IMR-90 (cell line): Measurements from ENCODE around the gene PARVB. TPM values are rescaled to one million over a fixed set of nuclear protein-coding genes. Genes with fewer than 3 reads are reported as not detected.
"Not testable (repeated sequence)": the region's sequence is repeated elsewhere in the genome, so short reads cannot be mapped to it uniquely, and the experiment has no call there.

Experiments
- ATAC-seq: fragments of 200-7000 bp; cut with Tn5 transposase; 2 replicates; pipeline ENCODE4 v1.9.1; 2020; ENCODE audit warnings: low read depth, mild to moderate bottlenecking, moderate library complexity
- BruUV-seq: library from RNA; stranded (reverse); fragments of 400-500 nt; replicated peaks from 2 replicates; lab custom pipeline; 2021; lab: Mats Ljungman, UMichigan
- CTCF ChIA-PET: fragments of 300-600 bp; formaldehyde crosslinking; extraction: SDS; loops from one replicate; lab custom pipeline; 2021; ENCODE audit warnings: antibody characterized with exemption; lab: Yijun Ruan, JAX
- POLR2A ChIA-PET: fragments of 300-600 bp; sonication (Branson Sonifier 250); formaldehyde crosslinking; loops from one replicate; lab custom pipeline; 2022; ENCODE audit warnings: antibody characterized with exemption; ENCODE audit not compliant: unreplicated experiment; lab: Charles Lee
- DNase-seq: peaks from one replicate; pipeline ENCODE4 v3.0.0; 2013
- H2AFZ ChIP-seq: replicated peaks from 2 replicates; pipeline ENCODE3; 2013; ENCODE audit warnings: low read length, mild to moderate bottlenecking; ENCODE audit not compliant: poor library complexity
- H2AK5ac ChIP-seq: 2 replicates; pipeline ENCODE4 v1.6.1; 2013; ENCODE audit warnings: low read depth, low read length, inconsistent platforms
- H2AK9ac ChIP-seq: replicated peaks from 2 replicates; pipeline ENCODE3; 2013; ENCODE audit warnings: mild to moderate bottlenecking, low read depth, low read length, moderate library complexity; ENCODE audit not compliant: poor library complexity
- H2BK120ac ChIP-seq: 2 replicates; pipeline ENCODE4 v1.6.1; 2013; ENCODE audit warnings: low read depth, low read length, inconsistent platforms
- H2BK15ac ChIP-seq: 3 replicates; pipeline ENCODE4 v1.6.1; 2013; ENCODE audit warnings: low read depth, low read length, inconsistent platforms
- H2BK20ac ChIP-seq: 2 replicates; pipeline ENCODE4 v1.6.1; 2013; ENCODE audit warnings: low read depth, mild to moderate bottlenecking, inconsistent platforms, low read length, moderate library complexity
- H2BK5ac ChIP-seq: 2 replicates; pipeline ENCODE4 v1.6.1; 2013; ENCODE audit warnings: mild to moderate bottlenecking, low read depth, low read length, inconsistent platforms; ENCODE audit not compliant: poor library complexity, severe bottlenecking
- H3K14ac ChIP-seq: replicated peaks from 2 replicates; pipeline ENCODE4 v1.6.1; 2013; ENCODE audit warnings: low read depth, low read length, inconsistent platforms
- H3K18ac ChIP-seq: 2 replicates; pipeline ENCODE4 v1.6.1; 2013; ENCODE audit warnings: low read depth, low read length, control low read depth
- H3K23ac ChIP-seq: 2 replicates; pipeline ENCODE4 v1.6.1; 2013; ENCODE audit warnings: low read depth, low read length, inconsistent platforms
- H3K27ac ChIP-seq: 2 replicates; pipeline ENCODE4 v1.5.1; 2013; ENCODE audit warnings: mild to moderate bottlenecking, control low read depth, low read length; ENCODE audit not compliant: insufficient read depth
- H3K27me3 ChIP-seq: 2 replicates; pipeline ENCODE4 v1.6.1; 2013; ENCODE audit warnings: low read length; ENCODE audit not compliant: control insufficient read depth, insufficient read depth
- H3K36me3 ChIP-seq: 2 replicates; pipeline ENCODE4 v1.6.1; 2013; ENCODE audit warnings: low read length, mixed read lengths; ENCODE audit not compliant: control insufficient read depth, insufficient read depth
- H3K4ac ChIP-seq: 2 replicates; pipeline ENCODE4 v1.6.1; 2013; ENCODE audit warnings: low read depth, low read length, inconsistent platforms
- H3K4me1 ChIP-seq: 2 replicates; pipeline ENCODE4 v1.6.1; 2013; ENCODE audit warnings: low read length, mixed read lengths; ENCODE audit not compliant: control insufficient read depth, insufficient read depth
- H3K4me2 ChIP-seq: 2 replicates; pipeline ENCODE4 v1.6.1; 2013; ENCODE audit warnings: low read depth, mild to moderate bottlenecking, control low read depth, low read length, moderate library complexity
- H3K4me3 ChIP-seq: 2 replicates; pipeline ENCODE4 v1.5.1; 2013; ENCODE audit warnings: low read depth, mild to moderate bottlenecking, control low read depth, low read length, moderate library complexity; ENCODE audit not compliant: insufficient read depth
- H3K56ac ChIP-seq: 2 replicates; pipeline ENCODE4 v1.6.1; 2013; ENCODE audit warnings: low read length, inconsistent platforms; ENCODE audit not compliant: insufficient read depth; ENCODE audit errors: extremely low read depth
- H3K79me1 ChIP-seq, 2 experiments: 2 replicates each; pipeline ENCODE4 v1.6.1; 2013; ENCODE audit warnings: low read length in 2 of 2, inconsistent platforms in 1 of 2, low read depth in 1 of 2
- H3K9ac ChIP-seq: 2 replicates; pipeline ENCODE4 v1.6.1; 2013; ENCODE audit warnings: low read depth, low read length, control low read depth
- H3K9me1 ChIP-seq: 2 replicates; pipeline ENCODE4 v1.6.1; 2013; ENCODE audit warnings: low read length, inconsistent platforms; ENCODE audit not compliant: insufficient read depth
- H3K9me3 ChIP-seq: 2 replicates; pipeline ENCODE4 v1.6.1; 2013; ENCODE audit warnings: low read length; ENCODE audit not compliant: control insufficient read depth, insufficient read depth
- H4K20me1 ChIP-seq: 2 replicates; pipeline ENCODE4 v1.6.1; 2013; ENCODE audit warnings: low read length, inconsistent platforms; ENCODE audit not compliant: insufficient read depth
- H4K5ac ChIP-seq: 2 replicates; pipeline ENCODE4 v1.6.1; 2013; ENCODE audit warnings: mild to moderate bottlenecking, low read depth, low read length, control low read depth
- H4K8ac ChIP-seq, 2 experiments: 2 replicates each; pipeline ENCODE4 v1.6.1; 2013; ENCODE audit warnings: low read depth in 2 of 2, low read length in 2 of 2, control low read depth in 1 of 2, inconsistent platforms in 1 of 2
- H4K91ac ChIP-seq: 2 replicates; pipeline ENCODE4 v1.6.1; 2013; ENCODE audit warnings: low read depth, low read length, inconsistent platforms; ENCODE audit not compliant: insufficient read depth
- WGBS, 2 experiments: methylation state at CpG; one replicate each; pipeline versions ENCODE4 v1.1.5 to v1.1.7; 2013; ENCODE audit warnings: missing lambda C conversion rate in 2 of 2; ENCODE audit not compliant: insufficient read length in 1 of 2; ENCODE audit errors: extremely low coverage in 2 of 2; 5-methylcytosine and 5-hydroxymethylcytosine counted together
- dilution Hi-C: fragments of 300-500 bp; cut with HindIII; formaldehyde crosslinking; loops from one replicate; pipeline ENCODE4 v1.14.3; 2018; ENCODE audit warnings: low sequenced_read_pairs; ENCODE audit not compliant: unreplicated experiment
- in situ Hi-C: fragments of 300-500 bp; cut with MboI; formaldehyde crosslinking; loops from 3 replicates; pipeline ENCODE4 v1.14.3; 2019; ENCODE audit warnings: low sequenced_read_pairs, inconsistent platforms, mixed read lengths
- intact Hi-C: fragments of 100-400 bp; cut with micrococcal nuclease; formaldehyde crosslinking; loops from 2 replicates; pipeline ENCODE4 v1.10.0; 2022
- polyA plus RNA-seq, 3 experiments: library from polyadenylated mRNA; depleted of rRNA; stranded (reverse); fragments of >200 nt; gene quantifications; 2 replicates each; pipeline ENCODE4 v1.2.3, GENCODE V29; 2012; ENCODE audit warnings: low replicate concordance in 1 of 3
- total RNA-seq: library from RNA; depleted of rRNA; stranded (reverse); fragments of >200 nt; gene quantifications from 2 replicates; pipeline ENCODE4 v1.2.3, GENCODE V29; 2012

Gene PARVB
- total and polyA plus RNA-seq, 2 of the 4 experiments (the other 2 are of a cell fraction) = 44.3 to 53.9 TPM

DNA sequence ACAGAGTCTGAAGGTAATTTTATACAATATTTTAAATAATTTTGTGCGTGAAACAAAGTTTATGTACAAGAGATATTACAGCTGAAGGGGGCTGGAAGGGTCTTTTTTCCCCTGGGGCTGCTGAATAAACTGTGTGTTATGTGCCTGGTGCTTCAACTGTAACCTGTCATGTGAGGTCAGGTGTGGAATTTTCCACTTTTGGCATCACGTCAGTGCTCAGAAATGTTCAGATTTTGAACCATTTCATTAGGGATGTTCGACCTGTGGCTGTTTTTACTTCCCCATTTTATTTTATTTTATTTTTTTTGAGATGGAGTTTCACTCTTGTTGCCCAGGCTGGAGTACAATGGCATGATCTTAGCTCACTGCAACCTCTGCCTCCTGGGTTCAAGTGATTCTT, 7.5 kb upstream of the PARVB start:
- BruUV-seq, DNase-seq, H2BK20ac ChIP-seq, H3K36me3 ChIP-seq, H3K14ac ChIP-seq, H3K27ac ChIP-seq, H2AK5ac ChIP-seq, H3K4ac ChIP-seq, H4K91ac ChIP-seq, H2BK5ac ChIP-seq, in situ Hi-C loops, H2BK15ac ChIP-seq, CTCF ChIA-PET, H3K23ac ChIP-seq, H3K9ac ChIP-seq, H3K4me1 ChIP-seq, H2AK9ac ChIP-seq, H4K8ac ChIP-seq, H3K27me3 ChIP-seq, dilution Hi-C loops, H2AFZ ChIP-seq, H4K20me1 ChIP-seq, H4K5ac ChIP-seq, H2BK120ac ChIP-seq, ATAC-seq, H3K56ac ChIP-seq, H3K18ac ChIP-seq, H3K4me2 ChIP-seq, H3K4me3 ChIP-seq, intact Hi-C loops, H3K9me3 ChIP-seq: not testable (repeated sequence)
- POLR2A ChIA-PET = interaction anchor here (0.6 kb wide), 1 partner anchor 8 kb away, joined by 5 read pairs; no protein-coding TSS in a partner anchor
- no CpG with 5 or more reads among the region's 3 CpGs for WGBS, 2 experiments
- Histone ChIP-seq H3K9me1 (peaks cover 13% of the 10 kb centered on the region; the same call in 1 of the 2 replicates), H3K79me1 (peaks cover 4 to 20% of the 10 kb centered on the region in 2 experiments; a peak in 3 of 4 replicates)
